ENCODE measurements around the gene CELA2A. TPM values are rescaled to one million over a fixed set of nuclear protein-coding genes. Genes with fewer than 3 reads are reported as not detected.

CELA2A gene
- total and polyA plus RNA-seq, 2 of the 13 experiments (the other 11 are each of a cell fraction or from before 2014, with no cell fraction given), result not detected

GRCh38 chr1:15475752-15476314 lies 19.3 kb downstream of the CELA2A start, which contains the start of gene CELA2B (continued):
- TF ChIP-seq SNRNP70 (IDR thresholded peaks at IDR 0.05; ENCODE audit: low read depth, low read length) (no peak), ZNF782 (CRISPR knock-in tag; IDR thresholded peaks at IDR 0.05; ENCODE audit: borderline replicate concordance) (no peak), THYN1 (CRISPR knock-in tag; IDR thresholded peaks at IDR 0.05; ENCODE audit: borderline replicate concordance, low read depth) (no peak), TOPORS (CRISPR knock-in tag; IDR thresholded peaks at IDR 0.05) (no peak), RERE (CRISPR knock-in tag; IDR thresholded peaks at IDR 0.05; ENCODE audit: low read depth) (no peak), PBX3 (CRISPR knock-in tag; IDR thresholded peaks at IDR 0.05; ENCODE audit: borderline replicate concordance) (no peak), ZNF678 (CRISPR knock-in tag; IDR thresholded peaks at IDR 0.05) (no peak), ZNF234 (CRISPR knock-in tag; conservative IDR thresholded peaks at IDR 0.05) (no peak), ZBTB21 (CRISPR knock-in tag; IDR thresholded peaks at IDR 0.05) (no peak), NFYB (CRISPR knock-in tag; IDR thresholded peaks at IDR 0.05) (no peak), TP53 (CRISPR knock-in tag; conservative IDR thresholded peaks at IDR 0.05) (no peak), ZFP36 (IDR thresholded peaks at IDR 0.05; ENCODE audit: borderline replicate concordance, low read depth, low read length, partially characterized antibody) (no peak), RNF219 (CRISPR knock-in tag; IDR thresholded peaks at IDR 0.05) (no peak)

Measured in HepG2 (cell line).